Measurements from ENCODE around the gene TAF8.
"Not testable (repeated sequence)": the region's sequence is repeated elsewhere in the genome, so short reads cannot be mapped to it uniquely, and the experiment has no call there.

DNA sequence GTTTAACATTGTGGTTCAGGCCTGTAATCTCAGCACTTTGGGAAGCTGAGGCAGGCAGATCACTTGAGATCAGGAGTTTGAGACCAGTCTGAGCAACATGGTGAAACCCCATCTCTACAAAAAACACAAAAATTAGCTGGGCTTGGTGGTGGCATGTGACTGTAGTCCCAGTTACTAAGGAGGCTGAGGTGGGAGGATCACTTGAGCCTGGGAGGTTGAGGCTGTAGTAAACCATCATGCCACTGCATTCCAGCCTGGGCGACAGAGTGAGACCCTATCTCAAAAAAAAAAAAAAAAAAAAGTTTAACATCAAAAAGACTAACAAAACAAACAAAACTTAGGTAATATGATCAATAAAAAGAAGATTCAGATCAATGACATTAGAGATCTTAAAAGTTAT lies 46.7 kb upstream of the TAF8 start:
- not testable (repeated sequence) for TF ChIP-seq CTCF, POLR2A (IDR thresholded peaks at IDR 0.05)
